PC-3 (cell line): ENCODE measurements around the gene PRKAR1A. TPM values are rescaled to one million over a fixed set of nuclear protein-coding genes. Genes with fewer than 3 reads are reported as not detected.
A peak's percentile ranks its signal among the peaks of the same experiment; 100 is the strongest.

ENCODE experiments used
- ATAC-seq: fragments of 200-7000 bp; cut with Tn5 transposase; 2 replicates; pipeline ENCODE4 v1.9.1; 2020; ENCODE audit warnings: mild to moderate bottlenecking, moderate library complexity
- BruUV-seq: library from RNA; stranded (reverse); fragments of 400-500 nt; replicated peaks from 2 replicates; lab custom pipeline; 2021; lab: Mats Ljungman, UMichigan
- CTCF ChIA-PET: fragments of 300-600 bp; sonication (Branson Sonifier 250); formaldehyde crosslinking; loops from one replicate; lab custom pipeline; 2022; ENCODE audit warnings: antibody characterized with exemption; lab: Charles Lee
- POLR2A ChIA-PET: fragments of 300-600 bp; sonication (Branson Sonifier 250); formaldehyde crosslinking; loops from one replicate; lab custom pipeline; 2022; ENCODE audit warnings: antibody characterized with exemption; ENCODE audit not compliant: unreplicated experiment; lab: Charles Lee
- DNase-seq: peaks from one replicate; pipeline ENCODE4 v3.0.0-alpha.2; 2015
- H2AFZ ChIP-seq: fragments of 300-600 bp; sonication (generic); 2 replicates; pipeline ENCODE4 v1.6.0; 2016; ENCODE audit warnings: antibody characterized with exemption, low read length
- H3F3A ChIP-seq: fragments of 300-600 bp; sonication (generic); one replicate; pipeline ENCODE4 v1.6.0; 2017; ENCODE audit warnings: antibody characterized with exemption, low read length, control low read depth, mild to moderate bottlenecking; ENCODE audit not compliant: unreplicated experiment
- H3K27ac ChIP-seq: fragments of 300-600 bp; sonication (generic); 2 replicates; pipeline ENCODE4 v1.5.1; 2016; ENCODE audit warnings: mild to moderate bottlenecking, low read length
- H3K27me3 ChIP-seq: fragments of 300-600 bp; sonication (generic); 2 replicates; pipeline ENCODE4 v1.6.1; 2016; ENCODE audit warnings: low read length, mixed read lengths
- H3K36me3 ChIP-seq: fragments of 300-600 bp; sonication (generic); 2 replicates; pipeline ENCODE4 v1.6.1; 2016; ENCODE audit warnings: low read depth, mixed run types, low read length, mixed read lengths
- H3K4me1 ChIP-seq: fragments of 300-600 bp; sonication (generic); 2 replicates; pipeline ENCODE4 v1.5.1; 2016; ENCODE audit warnings: low read length; ENCODE audit not compliant: insufficient read depth
- H3K4me2 ChIP-seq: fragments of 300-600 bp; sonication (generic); 2 replicates; pipeline ENCODE4 v1.6.0; 2016; ENCODE audit warnings: low read length
- H3K4me3 ChIP-seq: fragments of 300-600 bp; sonication (generic); 2 replicates; pipeline ENCODE4 v1.5.1; 2016; ENCODE audit warnings: mild to moderate bottlenecking, low read length, mixed read lengths
- H3K79me2 ChIP-seq: fragments of 300-600 bp; sonication (generic); 2 replicates; pipeline ENCODE4 v1.6.1; 2017; ENCODE audit warnings: low read length, mixed read lengths
- H3K9ac ChIP-seq: fragments of 300-600 bp; sonication (generic); 2 replicates; pipeline ENCODE4 v1.6.0; 2016; ENCODE audit warnings: mild to moderate bottlenecking, low read length
- H3K9me2 ChIP-seq: fragments of 300-600 bp; sonication (generic); replicated peaks from 2 replicates; pipeline ENCODE4 v1.6.1; 2016; ENCODE audit warnings: mixed run types, low read length, mixed read lengths
- H3K9me3 ChIP-seq: fragments of 300-600 bp; sonication (generic); 2 replicates; pipeline ENCODE4 v1.6.1; 2016; ENCODE audit warnings: low read length, mixed read lengths
- H4K20me1 ChIP-seq: fragments of 300-600 bp; sonication (generic); 2 replicates; pipeline ENCODE4 v1.6.1; 2016; ENCODE audit warnings: low read length, mixed read lengths
- CTCF ChIP-seq: fragments of 300-600 bp; sonication (generic); conservative IDR thresholded peaks from 2 replicates; pipeline ENCODE4 v1.5.1; 2017; ENCODE audit warnings: antibody characterized with exemption, low read depth, mild to moderate bottlenecking, low read length
- EZH2 ChIP-seq: fragments of 300-600 bp; sonication (generic); IDR thresholded peaks from one replicate; pipeline ENCODE4 v1.6.1; 2017; ENCODE audit warnings: antibody characterized with exemption, mild to moderate bottlenecking, low read length; ENCODE audit not compliant: unreplicated experiment
- EZH2phosphoT487 ChIP-seq: fragments of 300-600 bp; sonication (generic); IDR thresholded peaks from 2 replicates; pipeline ENCODE4 v1.6.1; 2018; ENCODE audit warnings: mild to moderate bottlenecking, antibody characterized with exemption, low read length, borderline replicate concordance
- intact Hi-C: fragments of 100-400 bp; cut with micrococcal nuclease; formaldehyde crosslinking; loops from 2 replicates; pipeline ENCODE4 v1.9.0; 2023
- total RNA-seq: library from RNA; depleted of rRNA; stranded (reverse); fragments of >200 nt; gene quantifications from 2 replicates; pipeline ENCODE4 v1.2.3, GENCODE V29; 2014

PRKAR1A gene
- total RNA-seq, 1 experiment from 2014 or later = 214 TPM

GRCh38 chr17:68535922-68536321 lies 23.7 kb downstream of the PRKAR1A start:
- Histone ChIP-seq H3K9ac (peak overlapping the region; percentile 51), H3K27me3 (no peaks in the 10 kb centered on the region), H3K4me2 (no peak overlapping the region), H3K27ac (0 out of 2 replicates have a peak overlapping the region, but pooled peaks have one; percentile 88), H3K4me3 (no peak overlapping the region), H2AFZ (no peak overlapping the region), H4K20me1 (no peaks in the 10 kb centered on the region), H3K9me3 (no peaks in the 10 kb centered on the region), H3K9me2 (no peaks in the 10 kb centered on the region), H3F3A (peaks cover 8% of the 10 kb centered on the region), H3K4me1 (peaks cover 22% of the 10 kb centered on the region), H3K36me3 (peaks cover 55% of the 10 kb centered on the region), H3K79me2 (no peaks in the 10 kb centered on the region)
- ChIA-PET CTCF (no interaction called here), POLR2A (no interaction called here)
- TF ChIP-seq CTCF (no peak), EZH2 (no peak), EZH2phosphoT487 (no peak)
- intact Hi-C loops = loop anchor here (2.0 to 10.0 kb wide), 2 partner anchors 63 to 709 kb away; no protein-coding TSS in a partner anchor
- DNase-seq (no peak), ATAC-seq (no peak)
- no TSS peak for BruUV-seq

- Histone ChIP-seq H3K27me3 (no peaks in the 10 kb centered on the region), H3K36me3 (peaks cover 32% of the 10 kb centered on the region), H3K9me3 (no peaks in the 10 kb centered on the region), H3K4me1 (peaks cover 38% of the 10 kb centered on the region), H2AFZ (no peak overlapping the region), H3K79me2 (no peaks in the 10 kb centered on the region), H3F3A (peaks cover 5% of the 10 kb centered on the region), H3K4me2 (no peak overlapping the region), H4K20me1 (no peaks in the 10 kb centered on the region), H3K9ac (no peak overlapping the region), H3K27ac (no peak overlapping the region), H3K4me3 (no peak overlapping the region), H3K9me2 (no peaks in the 10 kb centered on the region)
- BruUV-seq = no TSS peak
- TF ChIP-seq CTCF = peak; percentile 52
- TF ChIP-seq EZH2phosphoT487 = no peak
- ATAC-seq (no peak), DNase-seq (peak; percentile 19)
- ChIA-PET CTCF (no interaction called here), POLR2A (no interaction called here)
- intact Hi-C loops = loop anchor here (1.0 to 10.0 kb wide), 3 partner anchors 92 to 705 kb away; no protein-coding TSS in a partner anchor
These were observed 27.6 kb downstream of the PRKAR1A start for GRCh38 chr17:68539548-68540467.

- no peak overlapping the region for H3K9ac ChIP-seq
- H3F3A ChIP-seq = peaks cover 5% of the 10 kb centered on the region
- H3K4me2 ChIP-seq = no peak overlapping the region
- intact Hi-C loops = loop anchor here (5.0 kb wide), 1 partner anchor 91 kb away; no protein-coding TSS in a partner anchor
- DNase-seq (no peak), ATAC-seq (no peak)
- no peaks in the 10 kb centered on the region for H4K20me1 ChIP-seq
- H3K79me2 ChIP-seq = no peaks in the 10 kb centered on the region
- ChIA-PET POLR2A (no interaction called here), CTCF (no interaction called here)
- no TSS peak for BruUV-seq
- no peaks in the 10 kb centered on the region for H3K9me2 ChIP-seq
- H3K4me3 ChIP-seq = no peak overlapping the region
- peaks cover 29% of the 10 kb centered on the region for H3K4me1 ChIP-seq
- no peaks in the 10 kb centered on the region for H3K9me3 ChIP-seq
- TF ChIP-seq EZH2 (no peak), EZH2phosphoT487 (no peak)
- H3K27me3 ChIP-seq = no peaks in the 10 kb centered on the region
- H3K27ac ChIP-seq = peak overlapping the region; percentile 98
- no peak overlapping the region for H2AFZ ChIP-seq
- H3K36me3 ChIP-seq = peaks cover 22% of the 10 kb centered on the region
These were observed 28.8 kb downstream of the PRKAR1A start for GRCh38 chr17:68540981-68541380.
